ENCODE measurements around the gene SH3RF3.

- TF ChIP-seq POLR2A (IDR thresholded peaks at IDR 0.05) (no peak), CTCF (IDR thresholded peaks at IDR 0.05) (no peak)
Measured at GRCh38 chr2:109317471-109318095, 188.6 kb downstream of the SH3RF3 start.
